ENCODE data around the gene EDARADD.

DNA sequence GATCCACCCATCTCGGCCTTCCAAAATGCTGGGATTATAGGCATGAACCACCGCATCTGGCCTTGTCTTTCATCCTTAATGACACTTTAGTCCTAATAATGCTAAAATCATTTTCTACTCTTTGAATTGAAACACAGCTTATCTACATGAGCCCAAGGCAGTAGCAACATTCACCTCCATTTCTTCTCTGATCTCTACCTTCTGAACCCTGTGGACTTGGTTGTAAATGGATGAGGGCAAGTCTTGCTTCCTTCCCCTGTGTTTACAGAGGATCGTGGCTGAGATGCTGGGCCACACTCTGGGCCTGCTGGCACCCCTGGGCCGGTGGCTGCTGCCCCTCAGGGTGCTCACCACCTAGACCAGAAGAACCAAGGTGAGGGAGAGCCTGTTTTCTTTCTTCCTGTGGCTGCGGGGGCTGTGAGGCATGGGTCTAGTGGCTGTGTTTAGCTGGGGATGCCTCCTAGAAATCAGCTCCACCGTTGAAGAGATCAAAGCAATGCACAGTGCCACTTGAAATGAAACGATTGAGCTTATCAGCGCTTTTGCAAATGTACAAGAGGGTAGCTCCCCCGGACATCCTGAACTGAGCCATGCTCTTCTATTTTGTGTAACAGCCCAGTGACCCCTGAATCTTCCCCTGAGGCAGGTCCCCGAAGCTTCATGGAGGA lies 97.5 kb downstream of the EDARADD start:
- TF ChIP-seq, protein P1, sequence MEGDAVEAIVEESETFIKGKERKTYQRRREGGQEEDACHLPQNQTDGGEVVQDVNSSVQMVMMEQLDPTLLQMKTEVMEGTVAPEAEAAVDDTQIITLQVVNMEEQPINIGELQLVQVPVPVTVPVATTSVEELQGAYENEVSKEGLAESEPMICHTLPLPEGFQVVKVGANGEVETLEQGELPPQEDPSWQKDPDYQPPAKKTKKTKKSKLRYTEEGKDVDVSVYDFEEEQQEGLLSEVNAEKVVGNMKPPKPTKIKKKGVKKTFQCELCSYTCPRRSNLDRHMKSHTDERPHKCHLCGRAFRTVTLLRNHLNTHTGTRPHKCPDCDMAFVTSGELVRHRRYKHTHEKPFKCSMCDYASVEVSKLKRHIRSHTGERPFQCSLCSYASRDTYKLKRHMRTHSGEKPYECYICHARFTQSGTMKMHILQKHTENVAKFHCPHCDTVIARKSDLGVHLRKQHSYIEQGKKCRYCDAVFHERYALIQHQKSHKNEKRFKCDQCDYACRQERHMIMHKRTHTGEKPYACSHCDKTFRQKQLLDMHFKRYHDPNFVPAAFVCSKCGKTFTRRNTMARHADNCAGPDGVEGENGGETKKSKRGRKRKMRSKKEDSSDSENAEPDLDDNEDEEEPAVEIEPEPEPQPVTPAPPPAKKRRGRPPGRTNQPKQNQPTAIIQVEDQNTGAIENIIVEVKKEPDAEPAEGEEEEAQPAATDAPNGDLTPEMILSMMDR (IDR thresholded peaks at IDR 0.05): no peak
- TF ChIP-seq POLR2A (IDR thresholded peaks at IDR 0.05): no peak
